GM12878 (cell line): ENCODE measurements around the gene VAV2.

Source experiments
- CEBPB ChIP-seq, 2 experiments: fragments of 150-350 bp in 1 of 2; IDR thresholded peaks; 2 replicates each; pipeline ENCODE4 v1.6.1; 2012 to 2014; ENCODE audit warnings: low read depth in 2 of 2, low read length in 2 of 2, borderline replicate concordance in 1 of 2, inconsistent platforms in 1 of 2
- CEBPZ ChIP-seq: fragments of 150-350 bp; IDR thresholded peaks from 2 replicates; pipeline ENCODE4 v1.6.1; 2016; ENCODE audit warnings: low read depth, low read length
- CHD1 ChIP-seq: IDR thresholded peaks from 2 replicates; pipeline ENCODE4 v1.6.1; 2012; ENCODE audit warnings: low read depth, low read length, improper control_type of control experiment
- CTCF ChIP-seq, 3 experiments: IDR thresholded peaks in 2 of 3; conservative IDR thresholded peaks in 1 of 3; 2 replicates each; pipeline ENCODE4 v1.5.1; 2011; ENCODE audit warnings: low read depth in 3 of 3, low read length in 3 of 3, mild to moderate bottlenecking in 3 of 3, control low read depth in 2 of 3, moderate library complexity in 2 of 3, inconsistent platforms in 1 of 3, mixed read lengths in 1 of 3; ENCODE audit not compliant: control insufficient read depth in 2 of 3, insufficient read depth in 1 of 3; ENCODE audit errors: extremely low read depth in 1 of 3
- EP300 ChIP-seq, 2 experiments: fragments of 150-350 bp in 1 of 2; IDR thresholded peaks; 2 replicates each; pipeline ENCODE4 v1.6.1; 2011 to 2012; ENCODE audit warnings: low read depth in 2 of 2, low read length in 2 of 2, borderline replicate concordance in 1 of 2, improper control_type of control experiment in 1 of 2, inconsistent platforms in 1 of 2; ENCODE audit not compliant: control insufficient read depth in 1 of 2
- EZH2 ChIP-seq: IDR thresholded peaks from 2 replicates; pipeline ENCODE4 v1.6.1; 2012; ENCODE audit warnings: low read depth, mild to moderate bottlenecking, control low read depth, inconsistent platforms, low read length, borderline replicate concordance; ENCODE audit not compliant: control insufficient read depth
- IRF3 ChIP-seq: fragments of 450-650 bp; IDR thresholded peaks from 2 replicates; pipeline ENCODE4 v1.6.1; 2014; ENCODE audit warnings: mild to moderate bottlenecking
- MXI1 ChIP-seq: fragments of 150-350 bp; IDR thresholded peaks from 2 replicates; pipeline ENCODE4 v1.6.1; 2011; ENCODE audit warnings: low read depth, mild to moderate bottlenecking, inconsistent platforms, low read length, improper control_type of control experiment
- POLR2A ChIP-seq: IDR thresholded peaks from 2 replicates; pipeline ENCODE4 v1.6.1; 2011; ENCODE audit warnings: low read depth, mild to moderate bottlenecking, low read length
- POLR2AphosphoS5 ChIP-seq: IDR thresholded peaks from 2 replicates; pipeline ENCODE4 v1.6.1; 2011; ENCODE audit warnings: mild to moderate bottlenecking, low read length, inconsistent platforms
- TAF1 ChIP-seq: IDR thresholded peaks from 2 replicates; pipeline ENCODE4 v1.6.1; 2011; ENCODE audit warnings: mild to moderate bottlenecking, low read depth, low read length, borderline replicate concordance
- ZBTB40 ChIP-seq: fragments of 450-650 bp; IDR thresholded peaks from 2 replicates; pipeline ENCODE4 v1.6.1; 2016; ENCODE audit warnings: mild to moderate bottlenecking, moderate library complexity, borderline replicate concordance

GRCh38 chr9:133735415-133735775 is 256.7 kb downstream of the VAV2 start:
- no peak for TF ChIP-seq ZBTB40
- no peak for TF ChIP-seq POLR2AphosphoS5
- TF ChIP-seq IRF3, result no peak
- no peak for TF ChIP-seq EP300 (IDR thresholded peaks at IDR 0.05; ENCODE audit: borderline replicate concordance in 1 of 2, control insufficient read depth in 1 of 2, low read depth in 2 of 2, low read length in 2 of 2)
- TF ChIP-seq CTCF (IDR thresholded peaks at IDR 0.05 in 2 of 3, conservative IDR thresholded peaks at IDR 0.05 in 1 of 3; ENCODE audit: control insufficient read depth in 2 of 3, extremely low read depth in 1 of 3, insufficient read depth in 1 of 3, low read depth in 3 of 3, low read length in 3 of 3), result no peak
- no peak for TF ChIP-seq CEBPZ
- no peak for TF ChIP-seq EZH2
- no peak for TF ChIP-seq TAF1
- no peak for TF ChIP-seq POLR2A
- TF ChIP-seq CHD1, result no peak
- TF ChIP-seq MXI1, result no peak
- TF ChIP-seq CEBPB (IDR thresholded peaks at IDR 0.05; ENCODE audit: borderline replicate concordance in 1 of 2, low read depth in 2 of 2, low read length in 2 of 2), result no peak
